SK-N-SH treated with all-trans-retinoic acid at 6 μM for 48 hours (cell line): Measurements from ENCODE around the gene RTL1.

Source experiments
- ATAC-seq: fragments of 200-7000 bp; cut with Tn5 transposase; 3 replicates; pipeline ENCODE4 v1.9.1; 2020; ENCODE audit warnings: mild to moderate bottlenecking, moderate library complexity
- ARNTL ChIP-seq: fragments of 450-650 bp; formaldehyde crosslinking; IDR thresholded peaks from 2 replicates; pipeline ENCODE4 v1.5.0; 2020; ENCODE audit warnings: low read depth, mild to moderate bottlenecking, moderate library complexity, borderline replicate concordance
- CSDC2 ChIP-seq: fragments of 250-450 bp; sonication (Bioruptor Pico); IDR thresholded peaks from 2 replicates; pipeline ENCODE4 v1.5.0; 2020; ENCODE audit warnings: mild to moderate bottlenecking, moderate library complexity
- ESRRG ChIP-seq: fragments of 250-450 bp; sonication (Bioruptor Pico); IDR thresholded peaks from 2 replicates; pipeline ENCODE4 v1.6.1; 2021; ENCODE audit warnings: mild to moderate bottlenecking
- ISL1 ChIP-seq: fragments of 250-450 bp; sonication (Bioruptor Pico); IDR thresholded peaks from 2 replicates; pipeline ENCODE4 v2.1.2; 2022; ENCODE audit warnings: mild to moderate bottlenecking, moderate library complexity
- OSR1 ChIP-seq: fragments of 250-450 bp; sonication (Bioruptor Pico); IDR thresholded peaks from 2 replicates; pipeline ENCODE4 v1.8.0; 2022; ENCODE audit warnings: moderate library complexity, mild to moderate bottlenecking, inconsistent platforms
- PPARA ChIP-seq: fragments of 250-450 bp; sonication (Bioruptor Pico); IDR thresholded peaks from 2 replicates; pipeline ENCODE4 v1.5.0; 2020; ENCODE audit warnings: mild to moderate bottlenecking, borderline replicate concordance
- RARB ChIP-seq: fragments of 250-450 bp; sonication (Bioruptor Pico); IDR thresholded peaks from 2 replicates; pipeline ENCODE4 v1.8.0; 2021; ENCODE audit warnings: mild to moderate bottlenecking, moderate library complexity
- SNAI2 ChIP-seq: fragments of 250-450 bp; sonication (Bioruptor Pico); IDR thresholded peaks from 2 replicates; pipeline ENCODE4 v1.5.0; 2020; ENCODE audit warnings: mild to moderate bottlenecking, moderate library complexity
- TOX ChIP-seq: fragments of 250-450 bp; sonication (Bioruptor Pico); IDR thresholded peaks from 2 replicates; pipeline ENCODE4 v1.8.0; 2021; ENCODE audit warnings: mild to moderate bottlenecking, moderate library complexity, borderline replicate concordance
- ZC3H10 ChIP-seq: fragments of 250-450 bp; sonication (Bioruptor Pico); IDR thresholded peaks from 2 replicates; pipeline ENCODE4 v1.5.1; 2021; ENCODE audit warnings: mild to moderate bottlenecking, moderate library complexity
- ZFP3 ChIP-seq: fragments of 250-450 bp; sonication (Bioruptor Pico); IDR thresholded peaks from 2 replicates; pipeline ENCODE4 v1.5.0; 2020; ENCODE audit warnings: mild to moderate bottlenecking, moderate library complexity
- ZFP30 ChIP-seq: fragments of 450-650 bp; formaldehyde crosslinking; IDR thresholded peaks from 2 replicates; pipeline ENCODE4 v1.5.0; 2022; ENCODE audit warnings: mild to moderate bottlenecking, moderate library complexity
- ZNF565 ChIP-seq: fragments of 450-650 bp; formaldehyde crosslinking; conservative IDR thresholded peaks from 2 replicates; pipeline ENCODE4 v1.5.0; 2020; ENCODE audit warnings: low read depth, mild to moderate bottlenecking, moderate library complexity
- ZNF70 ChIP-seq: fragments of 450-650 bp; formaldehyde crosslinking; IDR thresholded peaks from 2 replicates; pipeline ENCODE4 v1.5.0; 2020; ENCODE audit warnings: mild to moderate bottlenecking, moderate library complexity
- ZNF8 ChIP-seq: fragments of 450-650 bp; formaldehyde crosslinking; IDR thresholded peaks from 2 replicates; pipeline ENCODE4 v1.5.0; 2020; ENCODE audit warnings: mild to moderate bottlenecking, moderate library complexity
- TF ChIP-seq, protein P1 (sequence below): fragments of 250-450 bp; sonication (Bioruptor Pico); IDR thresholded peaks from 2 replicates; pipeline ENCODE4 v1.5.1; 2021; ENCODE audit warnings: mild to moderate bottlenecking, moderate library complexity
- TF ChIP-seq, protein P2 (sequence below): fragments of 250-450 bp; sonication (Bioruptor Pico); IDR thresholded peaks from 2 replicates; pipeline ENCODE4 v1.8.0; 2021; ENCODE audit warnings: low read depth, mild to moderate bottlenecking, moderate library complexity, borderline replicate concordance
- TF ChIP-seq, protein P3 (sequence below): fragments of 250-450 bp; sonication (Bioruptor Pico); IDR thresholded peaks from 2 replicates; pipeline ENCODE4 v1.5.1; 2020; ENCODE audit warnings: low read depth, mild to moderate bottlenecking, moderate library complexity
- TF ChIP-seq, protein P4 (sequence below): fragments of 250-450 bp; sonication (Bioruptor Pico); IDR thresholded peaks from 2 replicates; pipeline ENCODE4 v1.5.0; 2020; ENCODE audit warnings: mild to moderate bottlenecking, moderate library complexity

RTL1 gene

DNA sequence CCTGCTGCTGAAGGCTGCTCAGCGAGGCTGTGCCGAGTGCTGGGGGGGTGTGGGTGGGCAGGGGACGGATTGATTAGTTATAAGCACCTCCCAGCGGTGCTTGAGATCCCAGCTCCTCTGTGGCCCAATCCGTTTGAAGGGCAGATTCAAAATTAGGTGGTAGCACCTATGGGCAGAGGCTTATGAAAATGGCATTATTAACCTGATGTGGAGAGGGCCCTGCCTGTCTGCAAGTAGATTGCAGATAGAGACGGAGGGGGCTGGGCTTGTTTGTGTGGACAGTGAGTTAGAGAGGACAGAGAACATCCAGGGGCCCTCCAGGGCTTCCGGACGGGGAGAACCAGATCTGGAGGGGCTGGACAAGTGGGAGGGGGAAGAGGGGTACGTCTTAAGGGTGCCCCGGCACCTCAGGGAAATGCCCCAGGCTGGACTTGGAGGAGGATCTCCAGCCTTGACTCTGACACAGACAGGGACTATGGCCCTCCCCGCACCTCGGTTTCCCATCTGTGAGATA is at the start of gene RTL1:
Gene RTL1, minus strand, starts transcription at position 51 of the 514 bp plus-strand sequence. CDS start 18,934 bp downstream, outside the sequence.
- no peak for TF ChIP-seq RARB
- TF ChIP-seq, protein P1, sequence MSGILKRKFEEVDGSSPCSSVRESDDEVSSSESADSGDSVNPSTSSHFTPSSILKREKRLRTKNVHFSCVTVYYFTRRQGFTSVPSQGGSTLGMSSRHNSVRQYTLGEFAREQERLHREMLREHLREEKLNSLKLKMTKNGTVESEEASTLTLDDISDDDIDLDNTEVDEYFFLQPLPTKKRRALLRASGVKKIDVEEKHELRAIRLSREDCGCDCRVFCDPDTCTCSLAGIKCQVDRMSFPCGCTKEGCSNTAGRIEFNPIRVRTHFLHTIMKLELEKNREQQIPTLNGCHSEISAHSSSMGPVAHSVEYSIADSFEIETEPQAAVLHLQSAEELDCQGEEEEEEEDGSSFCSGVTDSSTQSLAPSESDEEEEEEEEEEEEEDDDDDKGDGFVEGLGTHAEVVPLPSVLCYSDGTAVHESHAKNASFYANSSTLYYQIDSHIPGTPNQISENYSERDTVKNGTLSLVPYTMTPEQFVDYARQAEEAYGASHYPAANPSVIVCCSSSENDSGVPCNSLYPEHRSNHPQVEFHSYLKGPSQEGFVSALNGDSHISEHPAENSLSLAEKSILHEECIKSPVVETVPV (CRISPR knock-in tag), result no peak
- no peak for TF ChIP-seq ARNTL (CRISPR knock-in tag)
- TF ChIP-seq ZFP3, result no peak
- no peak for TF ChIP-seq ISL1 (CRISPR knock-in tag)
- TF ChIP-seq, protein P2, sequence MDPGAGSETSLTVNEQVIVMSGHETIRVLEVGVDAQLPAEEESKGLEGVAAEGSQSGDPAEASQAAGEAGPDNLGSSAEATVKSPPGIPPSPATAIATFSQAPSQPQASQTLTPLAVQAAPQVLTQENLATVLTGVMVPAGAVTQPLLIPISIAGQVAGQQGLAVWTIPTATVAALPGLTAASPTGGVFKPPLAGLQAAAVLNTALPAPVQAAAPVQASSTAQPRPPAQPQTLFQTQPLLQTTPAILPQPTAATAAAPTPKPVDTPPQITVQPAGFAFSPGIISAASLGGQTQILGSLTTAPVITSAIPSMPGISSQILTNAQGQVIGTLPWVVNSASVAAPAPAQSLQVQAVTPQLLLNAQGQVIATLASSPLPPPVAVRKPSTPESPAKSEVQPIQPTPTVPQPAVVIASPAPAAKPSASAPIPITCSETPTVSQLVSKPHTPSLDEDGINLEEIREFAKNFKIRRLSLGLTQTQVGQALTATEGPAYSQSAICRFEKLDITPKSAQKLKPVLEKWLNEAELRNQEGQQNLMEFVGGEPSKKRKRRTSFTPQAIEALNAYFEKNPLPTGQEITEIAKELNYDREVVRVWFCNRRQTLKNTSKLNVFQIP (CRISPR knock-in tag), result no peak
- no peak for TF ChIP-seq ZNF8
- TF ChIP-seq SNAI2 (CRISPR knock-in tag), result no peak
- no peak for TF ChIP-seq ZFP30 (CRISPR knock-in tag)
- TF ChIP-seq ESRRG (CRISPR knock-in tag), result no peak
- TF ChIP-seq, protein P3, sequence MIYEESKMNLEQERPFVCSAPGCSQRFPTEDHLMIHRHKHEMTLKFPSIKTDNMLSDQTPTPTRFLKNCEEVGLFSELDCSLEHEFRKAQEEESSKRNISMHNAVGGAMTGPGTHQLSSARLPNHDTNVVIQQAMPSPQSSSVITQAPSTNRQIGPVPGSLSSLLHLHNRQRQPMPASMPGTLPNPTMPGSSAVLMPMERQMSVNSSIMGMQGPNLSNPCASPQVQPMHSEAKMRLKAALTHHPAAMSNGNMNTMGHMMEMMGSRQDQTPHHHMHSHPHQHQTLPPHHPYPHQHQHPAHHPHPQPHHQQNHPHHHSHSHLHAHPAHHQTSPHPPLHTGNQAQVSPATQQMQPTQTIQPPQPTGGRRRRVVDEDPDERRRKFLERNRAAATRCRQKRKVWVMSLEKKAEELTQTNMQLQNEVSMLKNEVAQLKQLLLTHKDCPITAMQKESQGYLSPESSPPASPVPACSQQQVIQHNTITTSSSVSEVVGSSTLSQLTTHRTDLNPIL (CRISPR knock-in tag), result no peak
- TF ChIP-seq ZNF70 (CRISPR knock-in tag), result no peak
- no peak for TF ChIP-seq PPARA (CRISPR knock-in tag)
- TF ChIP-seq CSDC2, result no peak
- no peak for TF ChIP-seq OSR1 (CRISPR knock-in tag)
- TF ChIP-seq, protein P4, sequence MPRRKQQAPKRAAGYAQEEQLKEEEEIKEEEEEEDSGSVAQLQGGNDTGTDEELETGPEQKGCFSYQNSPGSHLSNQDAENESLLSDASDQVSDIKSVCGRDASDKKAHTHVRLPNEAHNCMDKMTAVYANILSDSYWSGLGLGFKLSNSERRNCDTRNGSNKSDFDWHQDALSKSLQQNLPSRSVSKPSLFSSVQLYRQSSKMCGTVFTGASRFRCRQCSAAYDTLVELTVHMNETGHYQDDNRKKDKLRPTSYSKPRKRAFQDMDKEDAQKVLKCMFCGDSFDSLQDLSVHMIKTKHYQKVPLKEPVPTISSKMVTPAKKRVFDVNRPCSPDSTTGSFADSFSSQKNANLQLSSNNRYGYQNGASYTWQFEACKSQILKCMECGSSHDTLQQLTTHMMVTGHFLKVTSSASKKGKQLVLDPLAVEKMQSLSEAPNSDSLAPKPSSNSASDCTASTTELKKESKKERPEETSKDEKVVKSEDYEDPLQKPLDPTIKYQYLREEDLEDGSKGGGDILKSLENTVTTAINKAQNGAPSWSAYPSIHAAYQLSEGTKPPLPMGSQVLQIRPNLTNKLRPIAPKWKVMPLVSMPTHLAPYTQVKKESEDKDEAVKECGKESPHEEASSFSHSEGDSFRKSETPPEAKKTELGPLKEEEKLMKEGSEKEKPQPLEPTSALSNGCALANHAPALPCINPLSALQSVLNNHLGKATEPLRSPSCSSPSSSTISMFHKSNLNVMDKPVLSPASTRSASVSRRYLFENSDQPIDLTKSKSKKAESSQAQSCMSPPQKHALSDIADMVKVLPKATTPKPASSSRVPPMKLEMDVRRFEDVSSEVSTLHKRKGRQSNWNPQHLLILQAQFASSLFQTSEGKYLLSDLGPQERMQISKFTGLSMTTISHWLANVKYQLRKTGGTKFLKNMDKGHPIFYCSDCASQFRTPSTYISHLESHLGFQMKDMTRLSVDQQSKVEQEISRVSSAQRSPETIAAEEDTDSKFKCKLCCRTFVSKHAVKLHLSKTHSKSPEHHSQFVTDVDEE (CRISPR knock-in tag), result no peak
- TF ChIP-seq ZNF565 (CRISPR knock-in tag), result no peak
- TF ChIP-seq TOX (CRISPR knock-in tag), result no peak
- ATAC-seq, result no peak

DNA sequence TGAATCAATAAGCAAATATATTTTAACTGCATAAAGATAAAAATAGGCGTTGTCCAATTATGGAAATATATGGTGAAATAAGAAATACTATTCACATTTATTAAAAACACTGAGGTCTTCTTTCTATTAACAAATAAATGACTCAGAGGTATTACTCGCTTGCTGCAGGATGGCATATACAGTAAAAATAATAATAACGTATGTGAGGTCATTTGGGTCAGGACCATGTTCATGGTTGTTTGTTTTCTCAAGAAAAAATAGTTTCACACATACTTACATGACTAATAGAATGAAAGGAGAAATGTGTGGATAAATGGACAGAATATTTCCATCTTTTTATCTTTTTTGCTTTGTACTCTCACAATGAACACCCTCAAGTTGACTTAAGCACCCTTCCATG is 46.5 kb upstream of the RTL1 start:
- TF ChIP-seq PPARA (CRISPR knock-in tag) (no peak), TOX (CRISPR knock-in tag) (no peak), ZNF8 (no peak)
- no peak for ATAC-seq

DNA sequence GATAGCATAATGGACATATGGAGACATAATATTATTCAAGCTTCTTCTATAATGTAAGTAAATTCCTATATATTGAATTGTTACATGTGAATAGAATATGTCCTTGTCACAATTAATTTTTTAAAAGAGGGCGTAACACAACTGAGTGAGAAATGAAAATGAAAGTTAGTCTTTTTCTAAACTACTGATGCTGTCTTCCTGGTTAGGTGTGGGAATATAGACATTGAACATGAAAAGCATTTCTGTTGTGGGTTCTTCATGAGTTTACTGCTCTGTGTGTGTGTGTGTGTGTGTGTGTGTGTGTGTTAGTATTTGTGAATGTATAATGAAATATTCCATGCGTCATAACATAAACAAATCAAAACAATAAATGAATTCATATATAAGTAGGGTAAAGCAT is 40.5 kb upstream of the RTL1 start:
- TF ChIP-seq ZFP3 (no peak), ARNTL (CRISPR knock-in tag) (no peak)
- no peak for ATAC-seq

DNA sequence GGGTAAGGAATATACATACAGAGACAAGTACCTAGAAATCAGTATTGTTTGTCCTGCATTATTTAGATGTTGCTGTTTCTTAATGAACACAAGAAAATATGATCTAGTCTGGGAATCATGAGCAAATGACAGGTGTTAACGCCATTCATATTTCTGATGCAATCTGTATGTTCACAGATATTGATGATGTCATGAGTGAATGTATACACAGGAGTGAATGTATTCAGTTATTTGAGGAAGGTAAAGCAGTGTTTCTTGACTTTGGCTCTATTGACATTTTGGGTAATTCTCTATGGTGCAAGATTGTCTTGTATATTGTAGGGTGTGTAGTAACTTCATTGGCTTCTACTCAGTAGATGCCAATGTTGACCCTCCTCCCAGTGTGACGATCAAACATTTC is 26.7 kb upstream of the RTL1 start:
- TF ChIP-seq ARNTL (CRISPR knock-in tag) (no peak), ZC3H10 (CRISPR knock-in tag) (no peak)
- TF ChIP-seq, protein P2 (CRISPR knock-in tag), result no peak
- TF ChIP-seq, protein P4 (CRISPR knock-in tag), result no peak
- no peak for ATAC-seq
